Measurements from ENCODE around the gene FILIP1L.

FILIP1L gene

GRCh38 chr3:99875929-99876841, 238.1 kb downstream of the FILIP1L start:
- Histone ChIP-seq H3K27me3 (no peaks in the 10 kb centered on the region), H3K4me1 (peaks cover 0 to 46% (median 10%) of the 10 kb centered on the region in 4 donors), H3K9me3 (no peaks in the 10 kb centered on the region), H3K36me3 (peaks cover 0 to 4% (median 0%) of the 10 kb centered on the region in 3 donors), H3K27ac (peak overlapping the region; percentile 96 to 97), H3K4me3 (peak overlapping the region; percentile 74 to 87)
- peak in 1 of 2 experiments; percentile 9 for TF ChIP-seq CTCF (IDR thresholded peaks at IDR 0.05)
- peak; percentile 77 to 91 for DNase-seq
- intact Hi-C loops (cut with DNase I; ENCODE audit: low total_unique reads) = no loop called here

- H3K9me3 ChIP-seq = no peaks in the 10 kb centered on the region
- H3K4me1 ChIP-seq = peaks cover 0 to 46% (median 11%) of the 10 kb centered on the region in 4 donors
- no peak for DNase-seq
- H3K4me3 ChIP-seq = peak overlapping the region; percentile 74 to 87
- intact Hi-C loops (cut with DNase I; ENCODE audit: low total_unique reads) = no loop called here
- no peak for TF ChIP-seq CTCF (IDR thresholded peaks at IDR 0.05)
- no peaks in the 10 kb centered on the region for H3K27me3 ChIP-seq
- peak overlapping the region; percentile 96 to 97 for H3K27ac ChIP-seq
- H3K36me3 ChIP-seq = peaks cover 0 to 10% (median 0%) of the 10 kb centered on the region in 3 donors
Observed at GRCh38 chr3:99875581-99875928, 238.7 kb downstream of the FILIP1L start.

GRCh38 chr3:99874237-99875002, 239.9 kb downstream of the FILIP1L start:
- TF ChIP-seq CTCF (IDR thresholded peaks at IDR 0.05) = no peak

GRCh38 chr3:99873269-99874102, 240.8 kb downstream of the FILIP1L start:
- H3K27me3 ChIP-seq = no peaks in the 10 kb centered on the region
- peaks cover 0 to 57% (median 24%) of the 10 kb centered on the region in 4 donors for H3K4me1 ChIP-seq
- intact Hi-C loops (cut with DNase I; ENCODE audit: low total_unique reads) = loop anchor here (2.0 kb wide), 1 partner anchor 53 kb away; no protein-coding TSS in a partner anchor
- H3K27ac ChIP-seq = peak overlapping the region; percentile 96 to 97
- TF ChIP-seq CTCF (IDR thresholded peaks at IDR 0.05) = no peak
- H3K9me3 ChIP-seq = no peaks in the 10 kb centered on the region
- H3K4me3 ChIP-seq = peak overlapping the region; percentile 74 to 87
- peaks cover 0 to 10% (median 0%) of the 10 kb centered on the region in 3 donors for H3K36me3 ChIP-seq
- DNase-seq = no peak

More at GRCh38 chr3:99874237-99875002, 239.9 kb downstream of the FILIP1L start:
- peaks cover 0 to 51% (median 20%) of the 10 kb centered on the region in 4 donors for H3K4me1 ChIP-seq
- no peaks in the 10 kb centered on the region for H3K27me3 ChIP-seq
- no peaks in the 10 kb centered on the region for H3K9me3 ChIP-seq
- peak overlapping the region; percentile 74 to 87 for H3K4me3 ChIP-seq
- peaks cover 0 to 10% (median 0%) of the 10 kb centered on the region in 3 donors for H3K36me3 ChIP-seq
- H3K27ac ChIP-seq = peak overlapping the region; percentile 96 to 97
- intact Hi-C loops (cut with DNase I; ENCODE audit: low total_unique reads) = no loop called here
- DNase-seq = no peak

GRCh38 chr3:99872923-99873254, 241.4 kb downstream of the FILIP1L start:
- Histone ChIP-seq H3K36me3 (peaks cover 0 to 10% (median 0%) of the 10 kb centered on the region in 3 donors), H3K27me3 (no peaks in the 10 kb centered on the region), H3K4me1 (peaks cover 0 to 57% (median 27%) of the 10 kb centered on the region in 4 donors), H3K4me3 (peak overlapping the region; percentile 74 to 87), H3K9me3 (no peaks in the 10 kb centered on the region), H3K27ac (peak overlapping the region; percentile 96 to 97)
- intact Hi-C loops (cut with DNase I; ENCODE audit: low total_unique reads) = loop anchor here (2.0 kb wide), 1 partner anchor 54 kb away; no protein-coding TSS in a partner anchor
- DNase-seq = no peak
- TF ChIP-seq CTCF (IDR thresholded peaks at IDR 0.05) = no peak
